Measurements from ENCODE around the gene SPATS2L. TPM values are rescaled to one million over a fixed set of nuclear protein-coding genes. Genes with fewer than 3 reads are reported as not detected.

Gene SPATS2L
- total and polyA plus RNA-seq, 8 donors: 81.2 to 96.7 (median 91.2) TPM

DNA sequence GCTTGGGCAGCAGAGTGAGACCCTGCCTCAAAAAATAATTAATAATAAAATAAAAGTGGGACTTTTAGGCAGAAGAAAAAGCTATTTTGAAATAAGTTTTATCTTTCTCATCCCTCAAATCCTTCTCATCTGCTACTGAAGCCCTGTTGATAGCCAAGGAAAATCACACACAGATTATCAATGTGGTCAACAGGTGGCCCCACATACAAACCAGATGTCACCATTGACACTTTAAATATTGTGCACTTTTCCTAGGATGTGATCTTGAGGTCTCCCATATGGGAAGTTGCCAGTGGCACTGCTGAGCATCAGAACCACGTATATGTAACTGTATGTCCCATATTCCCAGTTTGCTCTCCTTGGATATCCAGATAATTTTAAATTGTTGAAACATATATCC, 138.8 kb downstream of the SPATS2L start:
- Histone ChIP-seq H3K27ac (no peak overlapping the region), H3K36me3 (peaks cover 0 to 13% of the 10 kb centered on the region in 2 donors)
- no peak for ATAC-seq

DNA sequence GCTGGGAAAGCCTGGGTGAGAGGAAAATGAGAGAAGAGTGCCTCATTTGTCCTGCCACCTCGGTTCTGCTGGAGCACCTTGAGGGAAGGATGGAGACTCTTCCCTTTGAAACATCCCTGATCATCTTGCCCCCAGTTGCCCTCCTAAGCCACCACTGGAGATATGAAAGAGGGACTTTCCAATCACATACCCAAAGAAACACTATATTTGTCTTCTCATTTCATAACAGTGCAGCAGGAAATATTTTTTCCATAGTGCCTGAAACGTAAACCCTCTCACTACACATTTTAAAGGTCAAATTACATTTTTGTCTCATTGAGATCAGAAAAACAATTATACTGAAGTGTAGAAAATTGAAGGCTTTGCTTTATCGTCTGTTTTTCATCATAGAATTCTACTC, 140.1 kb downstream of the SPATS2L start:
- Histone ChIP-seq H3K27me3 (no peaks in the 10 kb centered on the region), H3K36me3 (peaks cover 0 to 8% of the 10 kb centered on the region in 2 donors), H3K4me1 (no peaks in the 10 kb centered on the region), H3K4me3 (no peak overlapping the region), H3K27ac (no peak overlapping the region), H3K9me3 (no peaks in the 10 kb centered on the region)
- DNase-seq (no peak), ATAC-seq (no peak)
- intact Hi-C loops (cut with DNase I): no loop called here
- no peak for TF ChIP-seq CTCF (IDR thresholded peaks at IDR 0.05)

More for the DNA sequence above, 138.8 kb downstream of the SPATS2L start:
- no peak for DNase-seq
- H3K4me3 ChIP-seq: no peak overlapping the region
- intact Hi-C loops (cut with DNase I): no loop called here
- no peaks in the 10 kb centered on the region for H3K27me3 ChIP-seq
- TF ChIP-seq CTCF (IDR thresholded peaks at IDR 0.05): no peak
- H3K4me1 ChIP-seq: no peaks in the 10 kb centered on the region
- no peaks in the 10 kb centered on the region for H3K9me3 ChIP-seq

DNA sequence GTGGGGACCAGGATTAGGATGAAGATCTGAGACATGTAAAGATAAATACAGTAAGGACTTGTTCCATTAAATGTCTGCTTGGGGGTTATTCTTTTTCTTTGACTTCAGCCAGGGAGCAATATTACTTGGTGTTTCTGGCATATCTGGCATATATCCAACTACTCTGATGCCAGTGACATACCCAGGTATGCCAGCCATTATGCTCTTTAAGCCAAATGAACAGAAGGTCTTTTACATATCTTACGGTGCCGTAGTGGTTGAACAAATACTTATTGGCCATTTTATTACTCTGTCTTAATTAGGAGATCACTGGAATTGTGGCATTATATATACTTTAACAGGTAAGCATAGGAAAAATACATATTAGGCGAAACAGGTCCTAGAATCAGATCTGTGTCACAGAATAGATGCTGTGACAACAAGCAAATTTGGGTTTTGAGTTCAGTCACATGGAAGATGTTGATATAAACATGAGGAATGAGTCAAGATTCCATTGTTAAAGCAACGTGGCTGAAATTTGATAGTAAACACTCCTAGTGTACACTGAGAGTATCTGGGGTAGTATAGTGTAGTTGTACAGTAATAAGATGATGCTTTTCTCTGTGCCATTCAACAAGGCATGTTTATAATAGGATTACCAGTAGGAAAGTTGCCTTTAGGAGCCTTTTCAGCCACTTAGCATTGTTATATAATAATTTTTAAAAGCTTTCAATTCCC, 140.8 kb downstream of the SPATS2L start:
- no peak overlapping the region for H3K4me3 ChIP-seq
- H3K36me3 ChIP-seq: peaks cover 0 to 7% of the 10 kb centered on the region in 2 donors
- H3K4me1 ChIP-seq: no peaks in the 10 kb centered on the region
- intact Hi-C loops (cut with DNase I): no loop called here
- H3K9me3 ChIP-seq: no peaks in the 10 kb centered on the region
- no peaks in the 10 kb centered on the region for H3K27me3 ChIP-seq
- DNase-seq (no peak), ATAC-seq (no peak)
- no peak for TF ChIP-seq CTCF (IDR thresholded peaks at IDR 0.05)
- no peak overlapping the region for H3K27ac ChIP-seq

GRCh38 chr2:200448455-200448854, 142.0 kb downstream of the SPATS2L start:
- no peak for TF ChIP-seq CTCF (IDR thresholded peaks at IDR 0.05)
- no peak overlapping the region for H3K4me3 ChIP-seq

DNA sequence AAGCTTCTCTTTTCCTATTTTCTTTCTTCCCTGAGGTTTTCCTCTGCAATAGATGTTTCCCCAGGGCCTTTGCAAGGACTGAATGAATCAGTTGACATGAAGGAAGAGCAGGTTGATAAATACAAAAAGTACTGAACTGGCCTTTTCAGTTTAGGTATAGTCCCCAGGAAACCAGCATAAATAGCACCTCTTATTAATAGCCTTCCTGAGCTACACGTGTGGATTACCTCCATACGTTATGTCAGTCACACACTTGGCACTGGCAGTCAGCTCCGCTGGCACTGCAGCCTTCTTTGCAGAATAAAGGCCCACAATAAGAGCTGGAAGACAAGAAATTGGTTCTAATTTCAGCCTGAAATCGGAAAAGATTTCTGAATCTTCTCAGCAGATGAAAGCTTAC, 142.7 kb downstream of the SPATS2L start:
- no peaks in the 10 kb centered on the region for H3K4me1 ChIP-seq
- H3K9me3 ChIP-seq: no peaks in the 10 kb centered on the region
- ATAC-seq (no peak), DNase-seq (no peak)
- H3K36me3 ChIP-seq: peaks cover 0 to 7% of the 10 kb centered on the region in 2 donors
- H3K27ac ChIP-seq: no peak overlapping the region
- H3K4me3 ChIP-seq: no peak overlapping the region
- intact Hi-C loops (cut with DNase I): no loop called here
- H3K27me3 ChIP-seq: no peaks in the 10 kb centered on the region
- TF ChIP-seq CTCF (IDR thresholded peaks at IDR 0.05): no peak

More at GRCh38 chr2:200448455-200448854, 142.0 kb downstream of the SPATS2L start:
- H3K4me1 ChIP-seq: no peaks in the 10 kb centered on the region
- no peaks in the 10 kb centered on the region for H3K27me3 ChIP-seq
- H3K9me3 ChIP-seq: no peaks in the 10 kb centered on the region
- intact Hi-C loops (cut with DNase I): no loop called here
- peaks cover 0 to 7% of the 10 kb centered on the region in 2 donors for H3K36me3 ChIP-seq
- ATAC-seq: no peak
- no peak overlapping the region for H3K27ac ChIP-seq
- DNase-seq: no peak
